Activated naive CD8-positive, alpha-beta T cell treated with anti-CD3 and anti-CD28 coated beads, Interleukin-2, amount 50 U/mL, for 16 hours (primary cell): ENCODE results near the gene DENND2A.
"Not testable (repeated sequence)": the region's sequence is repeated elsewhere in the genome, so short reads cannot be mapped to it uniquely, and the experiment has no call there.

Experiments used
- DNase-seq: peaks from one replicate; pipeline ENCODE4 v3.0.0-alpha.2; 2020; ENCODE audit warnings: low read depth, low spot score

DENND2A gene

GRCh38 chr7:140619915-140620510 lies 20.6 kb downstream of the DENND2A start:
- not testable (repeated sequence) for DNase-seq

DNA sequence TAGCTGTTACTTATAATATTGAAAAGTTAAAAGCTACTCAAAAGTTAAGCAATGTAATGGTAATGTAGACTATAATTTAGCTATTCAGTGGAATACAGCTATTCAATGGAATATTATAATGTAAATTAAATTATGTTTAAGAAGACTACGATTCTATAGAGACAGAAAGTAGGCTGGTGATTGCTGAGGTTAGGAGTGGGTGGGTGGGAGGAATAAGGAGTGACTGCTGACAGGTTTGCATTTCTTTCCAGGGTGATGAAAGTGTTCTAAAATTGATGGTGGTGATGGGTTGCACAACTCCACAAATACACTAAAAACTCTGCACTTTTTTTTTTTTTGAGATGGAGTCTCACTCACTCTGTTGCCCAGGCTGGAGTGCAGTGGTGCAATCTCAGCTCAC lies 21.4 kb downstream of the DENND2A start:
- DNase-seq, result no peak

DNA sequence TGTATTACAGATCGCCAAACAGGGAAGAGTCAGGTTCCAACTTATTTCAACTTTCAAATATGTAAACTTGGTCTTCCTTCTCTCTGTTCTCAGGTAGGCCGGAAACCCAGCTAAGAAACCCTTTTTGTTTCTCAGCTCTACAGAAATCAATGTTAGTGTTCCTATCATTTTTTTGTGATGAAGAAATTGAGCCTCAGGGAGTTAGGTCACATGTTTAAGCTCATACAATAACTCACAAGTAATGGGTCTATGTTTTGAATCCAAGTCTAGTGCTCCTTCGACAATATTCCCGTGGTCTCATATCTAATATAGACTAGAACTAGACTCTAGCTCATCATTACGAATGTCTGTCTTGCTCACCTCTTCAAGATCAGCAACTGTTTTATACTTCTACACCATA lies 22.3 kb downstream of the DENND2A start:
- no peak for DNase-seq

DNA sequence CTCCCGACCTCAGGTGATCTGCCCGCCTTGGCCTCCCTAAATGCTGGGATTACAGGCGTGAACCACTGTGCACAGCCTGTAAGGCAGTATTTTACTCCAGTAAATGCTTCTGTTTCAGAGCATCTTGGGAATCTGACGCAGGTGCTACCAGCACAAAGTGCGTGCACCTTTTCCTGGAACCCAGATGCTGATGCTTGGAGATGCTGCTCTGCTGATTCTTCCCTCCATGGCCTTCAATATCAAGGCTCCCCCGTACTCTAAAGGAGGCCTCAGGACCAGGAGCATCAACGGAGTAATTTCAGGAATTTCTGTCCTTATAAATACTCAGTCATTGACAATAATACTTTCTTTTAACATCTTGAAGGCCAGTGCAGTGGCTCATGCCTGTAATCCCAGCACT lies 23.5 kb downstream of the DENND2A start:
- DNase-seq, result no peak

- no peak for DNase-seq
These were observed 24.3 kb downstream of the DENND2A start for GRCh38 chr7:140616328-140616727.

DNA sequence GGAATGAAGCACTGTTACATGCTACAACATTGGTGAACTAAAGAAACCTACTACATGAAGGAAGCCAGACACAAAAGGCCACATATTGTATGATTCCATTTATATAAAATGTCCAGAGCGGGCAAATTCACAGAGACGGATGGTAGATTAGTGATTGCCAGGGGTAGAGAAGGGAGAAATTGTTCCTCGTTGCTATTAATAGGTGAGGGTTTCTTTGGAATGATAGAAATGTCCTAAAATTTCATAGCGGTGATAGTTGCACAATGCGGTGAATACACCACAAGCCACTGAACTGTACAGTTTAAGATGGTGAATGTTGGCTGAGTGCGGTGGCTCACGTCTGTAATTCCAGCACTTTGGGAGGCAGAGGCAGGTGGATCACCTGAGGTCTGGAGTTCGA lies 29.0 kb downstream of the DENND2A start:
- no peak for DNase-seq

- no peak for DNase-seq
These were observed 30.1 kb downstream of the DENND2A start for GRCh38 chr7:140610204-140611165.

DNA sequence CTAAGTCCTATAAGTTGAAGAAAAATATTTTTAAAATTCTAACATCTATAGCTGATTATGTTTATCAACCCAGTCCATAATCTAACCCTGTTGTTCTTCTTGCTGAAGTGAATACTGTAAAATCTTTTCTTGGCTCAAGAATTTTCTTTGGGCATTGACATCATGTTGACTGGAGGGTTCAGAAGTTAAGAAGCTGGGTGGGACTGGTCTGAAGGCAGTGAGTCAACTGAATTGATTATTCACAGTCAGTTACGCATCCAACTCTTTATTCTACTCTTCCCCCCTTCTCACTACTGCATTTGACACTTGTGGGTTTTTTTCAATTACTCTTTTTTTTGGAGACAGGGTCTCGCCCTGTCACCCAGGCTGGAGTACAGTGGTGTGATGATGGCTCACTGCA lies 31.0 kb downstream of the DENND2A start:
- no peak for DNase-seq

- DNase-seq, result no peak
These were observed 33.1 kb downstream of the DENND2A start for GRCh38 chr7:140607441-140607989.

DNA sequence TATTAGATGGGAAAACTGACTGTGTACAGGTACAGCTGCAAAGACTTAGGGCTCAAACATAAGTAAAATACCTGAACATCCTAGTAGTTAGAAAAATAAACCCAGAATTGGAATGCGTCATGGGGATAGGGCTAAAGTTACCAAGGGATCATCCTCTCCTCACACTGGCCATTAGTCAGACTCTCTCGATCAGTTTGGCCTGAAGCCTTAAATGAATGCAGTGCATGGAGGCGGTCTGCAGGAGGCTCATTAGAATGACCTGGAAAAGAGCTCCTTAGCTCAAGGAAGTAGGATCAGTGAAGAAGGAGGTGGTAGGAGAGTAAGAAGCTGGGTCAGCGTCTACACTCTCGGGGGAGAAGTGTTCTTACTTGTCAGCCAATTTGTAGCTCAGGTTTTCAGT lies 35.3 kb downstream of the DENND2A start:
- no peak for DNase-seq

- DNase-seq, result no peak
These were observed 35.9 kb downstream of the DENND2A start for GRCh38 chr7:140604760-140605159.

- DNase-seq, result no peak
These were observed 36.5 kb downstream of the DENND2A start for GRCh38 chr7:140604076-140604475.

GRCh38 chr7:140601566-140602174 lies 38.9 kb downstream of the DENND2A start:
- no peak for DNase-seq

- DNase-seq, result no peak
These were observed 40.3 kb downstream of the DENND2A start for GRCh38 chr7:140600341-140600740.

DNA sequence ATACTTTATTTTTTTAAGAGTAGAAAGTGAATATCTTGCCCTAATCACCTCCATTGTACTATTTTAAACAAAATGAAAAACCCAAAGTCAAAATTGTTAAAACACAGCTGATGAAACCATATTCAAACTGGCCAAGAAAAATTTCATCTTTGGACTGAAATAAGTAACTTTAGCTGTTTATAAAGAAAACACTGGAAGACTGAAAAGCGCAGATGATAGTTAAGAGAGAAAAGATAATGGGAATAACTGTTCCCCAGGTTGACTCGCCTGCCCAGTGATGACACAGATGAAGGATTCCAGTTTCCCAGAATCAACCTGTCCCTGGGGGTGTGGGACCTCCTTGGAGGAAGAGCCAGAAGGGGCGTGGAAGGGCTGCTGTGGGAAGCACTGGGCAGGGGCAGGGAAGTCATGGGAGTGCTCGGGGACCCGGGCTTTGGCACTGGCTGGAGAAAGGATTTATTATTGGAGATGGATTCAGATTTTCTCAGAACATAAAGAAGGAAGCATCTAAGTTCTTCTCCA lies 43.1 kb downstream of the DENND2A start:
- no peak for DNase-seq

- no peak for DNase-seq
These were observed 43.8 kb downstream of the DENND2A start for GRCh38 chr7:140596519-140597427.

GRCh38 chr7:140595468-140596092 lies 45.0 kb downstream of the DENND2A start:
- no peak for DNase-seq

DNA sequence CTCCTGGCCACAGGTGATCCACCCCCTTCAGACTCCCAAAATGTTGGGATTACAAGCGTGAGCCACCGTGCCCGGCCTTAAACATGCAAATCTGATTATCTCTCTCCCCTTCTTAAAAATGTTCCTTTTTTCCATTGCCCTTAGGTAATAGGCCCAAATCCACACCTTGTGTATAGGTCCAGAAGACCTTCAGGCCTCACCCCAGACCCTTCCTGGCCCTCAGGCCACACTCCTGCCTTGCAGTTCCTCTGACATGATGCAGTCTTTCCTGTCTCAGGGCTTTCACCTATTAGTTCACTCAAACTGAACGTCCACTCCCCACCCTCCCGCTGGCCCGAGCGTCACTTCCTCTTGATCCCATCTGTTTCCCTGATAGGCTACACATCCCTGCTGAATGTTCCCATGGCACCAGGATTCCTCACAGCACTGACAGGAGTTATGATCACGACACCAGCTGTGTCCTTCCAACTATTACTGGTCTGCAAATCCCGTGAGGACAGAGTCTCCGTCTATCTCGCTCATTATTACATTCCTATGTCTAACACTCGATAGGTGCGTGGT lies 46.4 kb downstream of the DENND2A start:
- no peak for DNase-seq

GRCh38 chr7:140593672-140593982 lies 47.0 kb downstream of the DENND2A start:
- no peak for DNase-seq

DNA sequence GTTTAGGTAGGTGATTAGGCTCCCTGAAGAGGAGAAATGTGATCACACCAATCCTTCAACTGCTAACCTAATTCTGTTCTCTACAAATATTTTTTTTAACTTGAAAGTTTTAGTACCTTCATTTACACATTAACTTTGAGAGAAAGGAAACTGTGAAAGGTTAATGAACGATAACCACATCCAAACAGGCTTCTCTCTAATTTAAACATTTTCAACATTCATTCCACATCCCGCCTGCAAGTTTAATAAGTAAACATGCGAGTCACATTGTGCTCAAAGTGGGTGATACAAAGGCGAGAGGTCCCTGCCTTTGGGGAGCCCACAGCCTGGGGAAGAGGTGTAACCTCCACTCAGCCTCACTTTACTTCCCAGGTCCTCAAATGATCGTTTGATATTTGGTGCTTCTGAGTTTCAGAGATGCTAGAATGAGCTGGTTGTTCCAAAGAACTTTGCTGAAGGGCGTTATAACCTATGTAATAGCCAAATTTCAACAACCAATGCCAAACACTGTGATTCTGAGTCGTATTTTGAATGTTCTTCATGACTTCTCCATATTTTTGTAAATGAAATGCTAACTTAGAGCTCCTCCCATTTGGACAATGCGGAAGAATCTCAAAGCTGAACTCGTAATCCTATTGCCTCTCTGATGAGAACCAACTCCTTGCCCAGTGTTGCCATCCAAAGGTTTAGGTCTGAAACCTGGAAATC lies 47.5 kb downstream of the DENND2A start:
- DNase-seq, result no peak
